GM20431 (cell line): ENCODE measurements around the gene AK1.

Experiments
- in situ Hi-C: fragments of 300-500 bp; cut with MseI, MboI; formaldehyde crosslinking; loops from one replicate; pipeline ENCODE4 v1.15.0; 2020; ENCODE audit warnings: low sequenced_read_pairs; ENCODE audit not compliant: unreplicated experiment

Gene AK1

GRCh38 chr9:127877566-127877998 is at the start of gene AK1:
Gene AK1 (minus strand): TSS chr9:127877675. CDS start chr9:127874617, 3,058 bp downstream.
- in situ Hi-C loops: no loop called here

- in situ Hi-C loops: no loop called here
Observed at GRCh38 chr9:127926906-127927200, 49.4 kb upstream of the AK1 start.

- in situ Hi-C loops: no loop called here
Observed at GRCh38 chr9:127925959-127926905, 48.8 kb upstream of the AK1 start.

- in situ Hi-C loops: no loop called here
Observed at GRCh38 chr9:127924736-127925444, 47.4 kb upstream of the AK1 start.

- in situ Hi-C loops: no loop called here
Observed at GRCh38 chr9:127923771-127924170, 46.3 kb upstream of the AK1 start.

GRCh38 chr9:127923046-127923445 is 45.6 kb upstream of the AK1 start:
- in situ Hi-C loops: no loop called here

GRCh38 chr9:127921557-127922120 is 44.2 kb upstream of the AK1 start:
- in situ Hi-C loops: no loop called here

- in situ Hi-C loops: no loop called here
Observed at GRCh38 chr9:127920794-127921193, 43.3 kb upstream of the AK1 start.

GRCh38 chr9:127919253-127919815 is 41.9 kb upstream of the AK1 start:
- in situ Hi-C loops: no loop called here

GRCh38 chr9:127918183-127919107 is 41.0 kb upstream of the AK1 start:
- in situ Hi-C loops: no loop called here

- in situ Hi-C loops: no loop called here
Observed at GRCh38 chr9:127917603-127918002, 40.1 kb upstream of the AK1 start.

- in situ Hi-C loops: no loop called here
Observed at GRCh38 chr9:127916720-127917581, 39.5 kb upstream of the AK1 start, which contains the start of gene ST6GALNAC4. Gene ST6GALNAC4 (minus strand): TSS chr9:127917041. CDS start chr9:127916419, 622 bp downstream.

- in situ Hi-C loops: no loop called here
Observed at GRCh38 chr9:127915801-127916719, 38.6 kb upstream of the AK1 start.

- in situ Hi-C loops: no loop called here
Observed at GRCh38 chr9:127915325-127915752, 37.9 kb upstream of the AK1 start.

GRCh38 chr9:127913682-127914081 is 36.2 kb upstream of the AK1 start:
- in situ Hi-C loops: no loop called here

GRCh38 chr9:127912882-127913281 is 35.4 kb upstream of the AK1 start:
- in situ Hi-C loops: no loop called here

GRCh38 chr9:127912296-127912695 is 34.8 kb upstream of the AK1 start:
- in situ Hi-C loops: no loop called here
